ENCODE measurements around the gene BBS1.

GRCh38 chr11:66462010-66462409 lies 48.4 kb upstream of the BBS1 start:
- no peak for TF ChIP-seq POLR2A (IDR thresholded peaks at IDR 0.05)
- no peak for TF ChIP-seq CTCF (IDR thresholded peaks at IDR 0.05)
- no peak for TF ChIP-seq POLR2AphosphoS5 (IDR thresholded peaks at IDR 0.05)
